ENCODE results near the gene BLVRB. TPM values are rescaled to one million over a fixed set of nuclear protein-coding genes. Genes with fewer than 3 reads are reported as not detected.

Gene BLVRB
- total and polyA plus RNA-seq, 4 donors = 135 to 413 (median 260) TPM

DNA sequence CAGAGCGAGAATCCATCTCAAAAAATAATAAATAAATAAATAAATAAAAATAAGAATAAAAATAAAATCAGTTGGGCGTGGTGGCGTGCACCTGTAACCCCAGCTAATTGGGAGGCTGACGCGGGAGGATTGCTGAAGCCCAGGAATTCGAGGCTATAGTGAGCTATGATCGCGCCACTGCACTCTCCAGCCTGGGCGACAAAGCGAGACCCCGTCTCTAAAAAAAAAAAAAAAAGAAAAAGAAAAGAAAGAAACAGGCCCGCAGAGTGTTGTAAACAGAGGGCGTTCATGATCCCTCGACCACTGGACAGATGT lies 45.1 kb downstream of the BLVRB start:
- no peak for ATAC-seq (ENCODE audit: insufficient read depth, low FRiP score)
- no peaks in the 10 kb centered on the region for H3K27me3 ChIP-seq (ENCODE audit: control insufficient read depth in 3 of 3, insufficient read depth in 3 of 3, low read length in 2 of 3)
- no peak overlapping the region for H3K4me3 ChIP-seq
- DNase-seq = no peak
- peaks cover 5 to 11% (median 9%) of the 10 kb centered on the region in 4 donors for H3K36me3 ChIP-seq (ENCODE audit: control insufficient read depth in 4 of 4, insufficient read depth in 4 of 4, low read length in 4 of 4)
- H3K4me1 ChIP-seq (ENCODE audit: control insufficient read depth in 5 of 5, insufficient read depth in 5 of 5, low read length in 5 of 5) = peaks cover 2 to 25% (median 5%) of the 10 kb centered on the region in 5 donors
- TF ChIP-seq CTCF (IDR thresholded peaks at IDR 0.05; ENCODE audit: control extremely low read depth, extremely low read depth) = no peak
- WGBS, 2 donors = 60 to 64% methylated on average over 14 of the region's 14 CpGs
- no peak overlapping the region for H3K9ac ChIP-seq (ENCODE audit: insufficient read depth in 1 of 2, low read length in 2 of 2)
- H3K27ac ChIP-seq (ENCODE audit: low read depth in 1 of 2, low read length in 1 of 2) = peak overlapping the region; percentile 95 to 100
- no peaks in the 10 kb centered on the region for H3K9me3 ChIP-seq (ENCODE audit: control insufficient read depth in 4 of 4, insufficient read depth in 3 of 4, low read length in 3 of 4)

GRCh38 chr19:40419780-40420179 lies 45.8 kb downstream of the BLVRB start:
- ATAC-seq (ENCODE audit: insufficient read depth, low FRiP score) (no peak), DNase-seq (no peak)
- H3K36me3 ChIP-seq (ENCODE audit: control insufficient read depth in 4 of 4, insufficient read depth in 4 of 4, low read length in 4 of 4) = peaks cover 5 to 11% (median 9%) of the 10 kb centered on the region in 4 donors
- no peaks in the 10 kb centered on the region for H3K9me3 ChIP-seq (ENCODE audit: control insufficient read depth in 4 of 4, insufficient read depth in 3 of 4, low read length in 3 of 4)
- no peak overlapping the region for H3K4me3 ChIP-seq
- no peak overlapping the region for H3K9ac ChIP-seq (ENCODE audit: insufficient read depth in 1 of 2, low read length in 2 of 2)
- TF ChIP-seq CTCF (IDR thresholded peaks at IDR 0.05; ENCODE audit: control extremely low read depth, extremely low read depth) = no peak
- H3K4me1 ChIP-seq (ENCODE audit: control insufficient read depth in 5 of 5, insufficient read depth in 5 of 5, low read length in 5 of 5) = peaks cover 2 to 25% (median 5%) of the 10 kb centered on the region in 5 donors
- no peaks in the 10 kb centered on the region for H3K27me3 ChIP-seq (ENCODE audit: control insufficient read depth in 3 of 3, insufficient read depth in 3 of 3, low read length in 2 of 3)
- WGBS, 2 donors = 88 to 92% methylated on average over 5 of the region's 5 CpGs
- peak overlapping the region in 1 of 2 donors; percentile 70 for H3K27ac ChIP-seq (ENCODE audit: low read depth in 1 of 2, low read length in 1 of 2)

DNA sequence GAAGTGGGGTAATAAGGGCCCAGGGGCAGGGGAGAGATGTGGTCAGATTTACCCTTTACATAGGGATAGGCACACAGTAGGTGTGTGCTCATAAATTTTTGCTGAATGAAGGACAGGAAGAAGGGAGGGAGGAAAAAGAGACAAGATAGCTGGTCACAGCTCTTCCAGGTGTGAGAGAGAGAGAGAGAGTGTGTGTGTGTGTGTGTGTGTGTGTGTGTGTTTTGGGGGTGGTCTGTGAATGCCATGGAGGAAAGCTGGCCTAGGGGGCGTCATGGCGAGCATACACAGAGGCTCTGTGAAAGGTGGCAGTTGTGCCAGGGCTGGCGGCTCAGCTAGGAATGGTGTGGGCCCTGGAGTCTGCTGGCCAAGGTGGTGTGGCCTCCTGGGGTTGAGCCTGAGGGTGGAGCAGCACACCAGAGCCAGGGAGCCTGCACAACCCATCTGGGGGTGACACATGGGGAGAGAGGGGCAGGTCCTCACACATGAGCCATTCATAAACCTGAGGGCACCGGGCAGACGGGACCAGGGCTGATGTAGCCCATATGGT lies 46.4 kb downstream of the BLVRB start:
- peak overlapping the region in 1 of 2 donors; percentile 70 for H3K27ac ChIP-seq (ENCODE audit: low read depth in 1 of 2, low read length in 1 of 2)
- DNase-seq = no peak
- H3K27me3 ChIP-seq (ENCODE audit: control insufficient read depth in 3 of 3, insufficient read depth in 3 of 3, low read length in 2 of 3) = no peaks in the 10 kb centered on the region
- H3K36me3 ChIP-seq (ENCODE audit: control insufficient read depth in 4 of 4, insufficient read depth in 4 of 4, low read length in 4 of 4) = peaks cover 5 to 11% (median 9%) of the 10 kb centered on the region in 4 donors
- H3K4me1 ChIP-seq (ENCODE audit: control insufficient read depth in 5 of 5, insufficient read depth in 5 of 5, low read length in 5 of 5) = peaks cover 2 to 26% (median 5%) of the 10 kb centered on the region in 5 donors
- H3K9ac ChIP-seq (ENCODE audit: insufficient read depth in 1 of 2, low read length in 2 of 2) = no peak overlapping the region
- no peak overlapping the region for H3K4me3 ChIP-seq
- TF ChIP-seq CTCF (IDR thresholded peaks at IDR 0.05; ENCODE audit: control extremely low read depth, extremely low read depth) = no peak
- no peaks in the 10 kb centered on the region for H3K9me3 ChIP-seq (ENCODE audit: control insufficient read depth in 4 of 4, insufficient read depth in 3 of 4, low read length in 3 of 4)
- ATAC-seq (ENCODE audit: insufficient read depth, low FRiP score) = no peak
- 66 to 81% methylated on average over 5 of the region's 5 CpGs for WGBS, 2 donors

DNA sequence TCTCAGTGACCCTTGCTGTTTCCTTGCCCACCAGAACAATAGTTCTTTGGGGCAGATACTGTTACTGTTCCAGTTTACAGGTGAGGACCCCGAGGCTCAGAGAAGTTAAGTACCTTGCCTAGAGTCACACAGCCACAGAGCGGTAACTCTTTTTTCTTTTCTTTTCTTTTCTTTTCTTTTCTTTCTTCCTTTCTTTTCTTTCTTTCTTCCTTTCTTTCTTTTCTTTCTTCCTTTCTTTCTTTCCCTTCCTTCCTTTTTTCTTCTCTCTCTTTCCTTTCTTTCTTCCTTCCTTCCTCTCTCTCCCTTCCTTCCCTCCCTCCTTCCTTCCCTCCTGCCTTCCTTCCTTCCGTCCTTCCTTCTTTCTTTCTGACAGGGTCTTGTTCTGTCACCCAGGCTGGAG lies 47.5 kb downstream of the BLVRB start:
- 75 to 78% methylated on average over 3 of the region's 3 CpGs for WGBS, 2 donors
- peak overlapping the region; percentile 74 to 87 for H3K27ac ChIP-seq (ENCODE audit: low read depth in 1 of 2, low read length in 1 of 2)

More for the DNA sequence above, 47.5 kb downstream of the BLVRB start:
- no peak for TF ChIP-seq CTCF (IDR thresholded peaks at IDR 0.05; ENCODE audit: control extremely low read depth, extremely low read depth)
- no peaks in the 10 kb centered on the region for H3K9me3 ChIP-seq (ENCODE audit: control insufficient read depth in 4 of 4, insufficient read depth in 3 of 4, low read length in 3 of 4)
- H3K9ac ChIP-seq (ENCODE audit: insufficient read depth in 1 of 2, low read length in 2 of 2) = no peak overlapping the region
- H3K36me3 ChIP-seq (ENCODE audit: control insufficient read depth in 4 of 4, insufficient read depth in 4 of 4, low read length in 4 of 4) = peaks cover 5 to 8% (median 7%) of the 10 kb centered on the region in 4 donors
- H3K4me1 ChIP-seq (ENCODE audit: control insufficient read depth in 5 of 5, insufficient read depth in 5 of 5, low read length in 5 of 5) = peaks cover 2 to 33% (median 9%) of the 10 kb centered on the region in 5 donors
- H3K27me3 ChIP-seq (ENCODE audit: control insufficient read depth in 3 of 3, insufficient read depth in 3 of 3, low read length in 2 of 3) = no peaks in the 10 kb centered on the region
- DNase-seq (no peak), ATAC-seq (ENCODE audit: insufficient read depth, low FRiP score) (no peak)
- no peak overlapping the region for H3K4me3 ChIP-seq
